HG02943 (cell line): ENCODE results near the gene GUCY1A2.

ENCODE experiments used
- ATAC-seq: cut with Tn5 transposase; IDR thresholded peaks from one replicate; pipeline ENCODE4 v1.9.1; 2021; ENCODE audit warnings: mild to moderate bottlenecking, low read depth, moderate library complexity; ENCODE audit not compliant: unreplicated experiment

GUCY1A2 gene

DNA sequence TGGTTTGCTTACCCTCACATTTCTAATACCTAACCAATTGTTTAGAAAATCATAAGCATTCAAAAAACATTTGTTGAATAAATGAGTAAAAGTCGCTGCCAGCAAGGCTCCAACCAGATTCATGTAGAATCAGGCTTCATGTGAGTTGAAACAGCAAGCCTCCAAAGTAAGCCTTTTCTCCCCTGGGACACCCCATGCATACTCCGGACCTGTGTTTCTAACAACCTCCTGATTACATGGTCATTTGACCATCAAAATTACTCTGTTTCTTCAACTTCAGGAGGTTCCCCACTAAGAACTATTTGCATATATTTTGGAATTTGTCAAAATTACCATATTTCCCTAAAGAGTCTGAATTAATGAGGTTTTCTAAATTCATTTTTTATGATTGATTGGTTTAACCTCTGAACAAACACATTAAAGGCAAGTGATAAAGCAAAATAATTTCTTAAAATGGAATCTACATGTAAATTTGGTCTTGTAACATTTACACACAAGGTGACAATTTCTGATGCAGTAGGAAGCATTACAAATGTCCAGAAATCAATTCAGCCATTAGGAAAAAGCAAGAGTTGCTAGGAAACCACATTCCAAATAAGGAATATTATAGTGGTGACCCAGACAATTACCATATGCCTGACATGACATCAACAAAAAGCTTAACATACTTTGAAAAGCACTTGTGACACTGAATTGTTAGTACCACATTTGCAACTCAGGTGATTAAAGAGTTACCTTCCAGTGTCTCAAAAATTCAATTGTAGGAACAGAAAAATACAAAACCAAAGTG lies 252.6 kb downstream of the GUCY1A2 start:
- ATAC-seq = no peak

- no peak for ATAC-seq
Measured at GRCh38 chr11:106763501-106763900, 254.8 kb downstream of the GUCY1A2 start.

DNA sequence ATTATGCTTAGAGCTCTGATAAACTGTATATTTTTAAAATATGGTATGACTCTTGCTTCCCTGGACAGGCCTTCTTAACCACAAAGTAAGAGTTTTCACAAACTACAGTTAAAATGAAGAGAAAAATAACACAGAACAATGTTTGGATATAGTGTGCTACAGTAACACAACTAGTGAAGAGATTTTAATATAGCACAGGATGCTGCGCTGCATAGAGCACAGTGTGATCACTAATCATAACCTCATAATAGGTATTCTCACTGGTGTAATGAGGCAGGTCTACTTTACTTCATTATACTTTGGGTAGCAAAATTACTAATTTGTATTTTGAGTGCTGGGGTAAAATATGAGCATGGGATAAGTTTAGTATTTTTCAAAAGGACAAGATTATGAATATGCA lies 256.5 kb downstream of the GUCY1A2 start:
- no peak for ATAC-seq

GRCh38 chr11:106761240-106761639 lies 257.0 kb downstream of the GUCY1A2 start:
- ATAC-seq = no peak

- ATAC-seq = no peak
Measured at GRCh38 chr11:106748059-106748458, 270.2 kb downstream of the GUCY1A2 start.

- no peak for ATAC-seq
Measured at GRCh38 chr11:106745941-106746340, 272.3 kb downstream of the GUCY1A2 start.

DNA sequence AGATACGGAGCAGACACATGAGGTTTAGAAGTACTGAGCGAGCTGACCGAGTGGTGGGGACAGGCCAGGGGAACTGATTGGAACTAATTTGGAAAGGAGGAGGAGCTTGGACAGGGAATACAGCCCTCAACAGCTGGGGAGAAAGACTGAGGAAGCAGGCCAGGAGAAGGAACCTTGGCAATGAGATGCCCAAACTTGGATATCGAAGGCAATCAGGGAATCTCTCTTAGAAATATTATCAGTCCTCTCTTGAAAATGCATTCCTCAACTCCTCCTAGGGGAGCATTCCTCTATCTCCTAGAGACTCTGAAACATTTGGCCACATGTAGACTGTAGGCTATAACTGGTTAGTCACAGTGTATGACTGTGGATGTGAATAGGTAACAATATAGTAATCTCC lies 284.6 kb downstream of the GUCY1A2 start:
- no peak for ATAC-seq

DNA sequence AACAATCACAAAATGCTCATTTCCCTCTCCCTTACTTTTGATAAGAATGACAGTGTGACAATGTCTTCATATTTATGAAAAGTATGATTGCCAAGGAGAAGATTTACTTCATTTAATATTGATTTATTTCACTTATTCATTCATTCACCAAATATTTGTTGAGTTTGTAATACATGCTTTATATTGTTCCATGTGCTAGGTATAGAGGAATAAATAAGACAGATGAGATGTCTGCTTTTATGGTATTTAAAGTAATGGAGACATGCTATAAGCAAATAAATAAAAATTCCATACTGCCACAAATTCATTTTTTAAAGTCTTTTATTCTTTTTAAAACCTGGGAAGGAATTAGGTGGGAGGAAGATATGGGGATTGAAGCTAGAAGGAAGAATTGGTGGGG lies 289.4 kb downstream of the GUCY1A2 start:
- ATAC-seq = no peak

DNA sequence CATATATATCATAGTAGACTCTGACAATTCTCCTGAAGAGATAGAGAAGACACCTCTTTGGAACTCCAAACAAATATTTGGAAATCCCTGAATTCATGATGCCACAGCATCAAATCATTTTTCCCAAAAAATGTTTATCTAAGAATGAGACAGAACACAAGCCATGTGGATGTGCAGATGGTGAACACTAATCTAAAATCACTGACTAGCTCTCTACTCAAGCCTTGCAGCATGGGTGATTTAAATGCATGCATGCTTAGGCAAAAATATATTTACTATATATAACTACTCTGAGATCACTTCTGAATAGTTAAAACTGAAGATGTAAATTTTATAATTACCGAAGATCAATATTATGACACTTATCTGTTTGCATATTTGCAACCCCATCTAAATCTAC lies 289.9 kb downstream of the GUCY1A2 start:
- ATAC-seq = no peak

DNA sequence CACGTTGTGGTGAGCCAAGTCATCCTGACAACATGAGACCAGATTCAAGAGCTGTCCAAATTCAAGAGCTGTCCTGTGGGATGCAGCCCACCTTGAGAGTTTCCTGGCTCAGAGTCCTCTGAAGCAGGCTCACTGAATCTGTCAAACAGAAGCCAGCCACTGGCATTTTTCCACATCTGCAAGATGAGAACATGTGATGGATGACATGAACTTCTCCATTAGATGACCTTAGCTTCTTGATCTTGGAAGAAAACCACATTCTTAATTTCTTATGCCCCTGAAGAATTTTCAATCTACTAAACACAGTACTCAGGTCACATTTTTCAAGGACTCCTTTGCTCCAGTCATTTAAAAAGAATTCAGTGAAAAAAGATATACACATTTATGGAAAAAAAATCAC lies 291.0 kb downstream of the GUCY1A2 start:
- ATAC-seq = no peak

DNA sequence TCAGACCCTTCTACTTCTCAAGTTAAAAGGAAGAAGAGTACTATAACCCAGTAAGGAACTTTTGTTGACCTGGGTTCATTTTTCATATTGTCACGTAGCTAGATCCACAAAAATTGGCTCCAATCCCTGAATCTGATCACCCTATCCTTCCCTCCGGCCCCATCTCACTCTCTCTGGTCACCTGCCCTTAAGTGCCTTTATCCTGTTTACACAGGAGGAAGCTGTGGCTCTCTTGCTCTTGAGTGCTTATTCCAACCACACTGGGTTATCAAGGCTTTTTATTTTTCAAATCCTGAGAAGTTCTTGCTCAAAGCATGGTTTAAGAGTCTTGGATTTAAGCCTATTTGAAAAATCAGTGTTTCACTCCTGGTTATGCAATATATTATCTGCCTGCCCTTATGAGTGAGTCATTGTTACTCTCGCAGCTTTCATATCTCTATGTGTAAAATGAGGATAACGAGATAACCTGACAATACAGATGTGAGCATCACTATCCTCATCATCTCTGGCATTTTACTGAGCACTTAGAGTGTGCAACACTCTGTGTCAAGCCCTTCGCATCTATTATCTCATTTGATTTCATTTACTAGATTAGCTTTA lies 293.9 kb downstream of the GUCY1A2 start:
- no peak for ATAC-seq

DNA sequence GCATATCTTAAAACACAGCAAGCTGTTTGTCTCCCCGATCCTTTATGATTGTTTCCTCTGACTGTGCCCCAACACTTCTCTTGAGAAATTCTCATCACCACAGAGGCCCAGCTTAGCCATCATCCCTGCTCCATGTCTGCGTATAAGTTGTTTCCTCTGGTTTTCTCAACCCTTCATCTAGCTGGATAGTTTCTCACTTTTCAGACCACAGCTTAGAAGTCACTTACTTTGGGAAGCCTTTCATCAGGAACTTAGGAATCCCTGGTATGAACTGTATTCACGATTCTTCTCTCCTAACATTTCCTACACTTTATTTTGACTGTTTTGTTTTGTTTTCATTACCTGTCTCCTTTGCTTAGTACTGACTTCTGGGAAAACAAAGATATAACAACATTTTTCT lies 295.2 kb downstream of the GUCY1A2 start:
- ATAC-seq = no peak

- ATAC-seq = no peak
Measured at GRCh38 chr11:106717222-106717621, 301.1 kb downstream of the GUCY1A2 start.

DNA sequence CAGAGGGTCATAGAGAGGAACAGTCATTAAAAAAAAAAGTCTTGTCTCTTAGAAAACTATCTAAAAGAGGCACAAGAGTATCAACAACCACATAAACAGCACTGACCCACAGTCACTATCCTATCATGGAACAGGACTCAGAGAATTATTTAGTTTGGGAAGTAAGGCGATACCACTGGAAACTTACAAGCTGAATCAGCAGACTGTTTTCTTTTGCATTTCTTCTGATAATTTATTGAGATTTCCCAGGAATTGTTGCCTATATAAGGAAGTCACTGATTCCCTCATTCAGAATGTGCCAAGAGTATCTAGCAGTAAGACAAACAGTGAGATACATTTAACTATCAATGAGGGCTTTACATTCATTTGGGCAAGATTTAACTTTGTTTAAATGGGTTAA lies 304.1 kb downstream of the GUCY1A2 start:
- no peak for ATAC-seq

DNA sequence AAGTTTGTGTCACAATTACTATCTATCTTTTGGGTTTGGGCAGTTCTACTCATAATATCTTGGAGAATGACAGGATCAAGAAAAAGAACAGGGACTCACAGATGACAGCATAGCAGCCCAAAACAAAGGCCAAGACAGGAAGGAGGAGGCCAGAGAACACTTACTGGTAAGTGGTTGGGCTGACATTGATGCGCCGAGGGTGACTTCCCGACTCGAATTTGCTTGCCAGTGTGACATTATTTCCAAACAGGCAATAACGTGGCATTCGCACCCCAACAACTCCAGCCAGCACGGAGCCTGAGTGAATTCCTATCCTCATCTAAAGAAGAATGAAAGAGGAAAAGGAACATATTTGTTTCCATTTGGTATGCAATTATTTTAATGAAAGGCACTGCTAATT lies 309.9 kb downstream of the GUCY1A2 start:
- ATAC-seq = no peak

GRCh38 chr11:106706355-106706754 lies 311.9 kb downstream of the GUCY1A2 start:
- ATAC-seq = no peak

GRCh38 chr11:106702805-106703204 lies 315.5 kb downstream of the GUCY1A2 start:
- ATAC-seq = no peak

GRCh38 chr11:106697058-106697457 lies 321.2 kb downstream of the GUCY1A2 start:
- ATAC-seq = no peak

- no peak for ATAC-seq
Measured at GRCh38 chr11:106695506-106695905, 322.8 kb downstream of the GUCY1A2 start.

- ATAC-seq = no peak
Measured at GRCh38 chr11:106694501-106694900, 323.8 kb downstream of the GUCY1A2 start.

- ATAC-seq = no peak
Measured at GRCh38 chr11:106691807-106692365, 326.4 kb downstream of the GUCY1A2 start.

- no peak for ATAC-seq
Measured at GRCh38 chr11:106690923-106691322, 327.4 kb downstream of the GUCY1A2 start.
